HEK293T (cell line): ENCODE results near the gene OCRL.

ENCODE experiments used
- CTCF ChIA-PET: fragments of 350-600 bp; formaldehyde crosslinking; extraction: SDS; loops from one replicate; lab custom pipeline; 2021; ENCODE audit warnings: antibody characterized with exemption, inconsistent platforms; lab: Yijun Ruan, JAX
- POLR2A ChIA-PET: fragments of 350-600 bp; formaldehyde crosslinking; extraction: SDS; loops from one replicate; lab custom pipeline; 2020; ENCODE audit warnings: antibody characterized with exemption, inconsistent platforms; lab: Yijun Ruan, JAX
- DNase-seq: peaks from one replicate; pipeline ENCODE4 v3.0.0; 2012; ENCODE audit warnings: mixed read lengths; ENCODE audit errors: extremely low spot score
- ARNT ChIP-seq: fragments of 450-650 bp; IDR thresholded peaks from 2 replicates; pipeline ENCODE4 v1.6.1; 2017; ENCODE audit warnings: mild to moderate bottlenecking
- BHLHE40 ChIP-seq: fragments of 450-650 bp; IDR thresholded peaks from 2 replicates; pipeline ENCODE4 v1.6.1; 2016; ENCODE audit warnings: mild to moderate bottlenecking, moderate library complexity, borderline replicate concordance
- CTBP1 ChIP-seq: fragments of 450-650 bp; IDR thresholded peaks from 2 replicates; pipeline ENCODE4 v1.6.1; 2016; ENCODE audit warnings: borderline replicate concordance
- ELF4 ChIP-seq: fragments of 450-650 bp; IDR thresholded peaks from 2 replicates; pipeline ENCODE4 v1.6.1; 2017; ENCODE audit warnings: antibody characterized with exemption
- FOXA1 ChIP-seq: fragments of 450-650 bp; IDR thresholded peaks from 2 replicates; pipeline ENCODE4 v1.6.1; 2016; ENCODE audit warnings: mild to moderate bottlenecking
- FOXK2 ChIP-seq: fragments of 450-650 bp; IDR thresholded peaks from 2 replicates; pipeline ENCODE4 v1.6.1; 2016; ENCODE audit warnings: mild to moderate bottlenecking
- FOXM1 ChIP-seq: fragments of 450-650 bp; IDR thresholded peaks from 2 replicates; pipeline ENCODE4 v1.6.1; 2017; ENCODE audit warnings: mild to moderate bottlenecking, borderline replicate concordance
- HDGF ChIP-seq: fragments of 450-650 bp; IDR thresholded peaks from 2 replicates; pipeline ENCODE4 v1.6.1; 2017; ENCODE audit warnings: antibody characterized with exemption, borderline replicate concordance
- L3MBTL2 ChIP-seq: fragments of 450-650 bp; conservative IDR thresholded peaks from 2 replicates; pipeline ENCODE4 v1.6.1; 2016; ENCODE audit warnings: mild to moderate bottlenecking
- LEF1 ChIP-seq: fragments of 450-650 bp; IDR thresholded peaks from 2 replicates; pipeline ENCODE4 v1.6.1; 2017; ENCODE audit warnings: mild to moderate bottlenecking, borderline replicate concordance
- NFRKB ChIP-seq: fragments of 450-650 bp; IDR thresholded peaks from 2 replicates; pipeline ENCODE4 v1.6.1; 2016; ENCODE audit warnings: mild to moderate bottlenecking, moderate library complexity
- PKNOX1 ChIP-seq: fragments of 450-650 bp; IDR thresholded peaks from 2 replicates; pipeline ENCODE4 v1.6.1; 2016
- SP1 ChIP-seq: fragments of 450-650 bp; IDR thresholded peaks from 2 replicates; pipeline ENCODE4 v1.6.1; 2017
- SUZ12 ChIP-seq: fragments of 450-650 bp; IDR thresholded peaks from 2 replicates; pipeline ENCODE4 v1.6.1; 2016; ENCODE audit warnings: mild to moderate bottlenecking
- TARDBP ChIP-seq: fragments of 450-650 bp; IDR thresholded peaks from 2 replicates; pipeline ENCODE4 v1.6.1; 2016
- ZNF384 ChIP-seq: fragments of 450-650 bp; IDR thresholded peaks from 2 replicates; pipeline ENCODE4 v1.6.1; 2016

Gene OCRL

GRCh38 chrX:129577877-129578276, 37.8 kb downstream of the OCRL start:
- no peak for TF ChIP-seq NFRKB
- no peak for DNase-seq
- ChIA-PET POLR2A (no interaction called here), CTCF (no interaction called here)

DNA sequence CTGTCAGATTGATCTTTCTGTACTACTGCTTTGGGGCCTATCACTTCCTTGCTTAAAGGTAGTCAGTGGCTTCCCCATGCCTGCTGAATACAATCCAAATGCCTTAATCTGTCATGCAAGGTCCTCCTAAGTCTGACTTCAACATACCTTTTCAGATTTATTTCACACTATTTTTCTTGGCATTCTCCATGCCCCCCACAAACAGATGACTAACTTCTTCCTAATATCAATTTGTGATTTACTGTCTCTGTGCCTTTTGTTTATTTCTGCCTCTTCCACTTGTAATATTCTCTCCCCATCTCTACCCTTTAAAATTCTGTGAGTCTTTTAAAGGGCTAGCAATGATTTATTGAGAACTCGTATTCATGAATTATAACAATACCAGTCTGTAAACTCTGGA, 41.8 kb downstream of the OCRL start:
- ChIA-PET CTCF (no interaction called here), POLR2A (no interaction called here)
- no peak for DNase-seq
- no peak for TF ChIP-seq FOXK2
- no peak for TF ChIP-seq LEF1
- no peak for TF ChIP-seq ZNF384
- TF ChIP-seq FOXM1: no peak
- no peak for TF ChIP-seq NFRKB
- no peak for TF ChIP-seq PKNOX1

DNA sequence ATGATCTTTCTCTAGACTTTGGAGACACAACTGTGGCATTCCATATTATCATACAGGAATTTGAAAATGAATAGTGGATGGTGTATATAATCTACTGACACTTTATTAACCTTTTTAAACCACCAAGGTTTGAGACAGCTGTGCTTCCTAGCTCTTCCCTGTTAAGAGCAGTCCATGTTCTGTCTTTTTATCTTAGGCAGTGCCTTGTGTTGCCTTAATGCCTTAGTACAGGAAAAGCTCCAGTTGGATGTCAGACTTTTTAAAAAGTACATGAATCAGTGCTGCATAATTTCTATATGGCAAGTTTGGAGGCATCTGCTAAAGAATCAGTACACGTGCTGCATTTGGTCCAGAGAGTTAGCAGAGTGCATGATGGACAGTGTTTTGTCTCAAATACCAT, 45.1 kb downstream of the OCRL start:
- POLR2A ChIA-PET: no interaction called here
- no peak for DNase-seq
- TF ChIP-seq FOXA1 (no peak), TARDBP (no peak), CTBP1 (no peak), ARNT (no peak), PKNOX1 (no peak), ZNF384 (no peak), FOXM1 (no peak), ELF4 (no peak), LEF1 (no peak)

GRCh38 chrX:129585691-129586090, 45.6 kb downstream of the OCRL start:
- TF ChIP-seq FOXM1 (no peak), TARDBP (no peak), HDGF (no peak), PKNOX1 (no peak), FOXA1 (no peak), BHLHE40 (no peak), CTBP1 (no peak), SP1 (no peak), L3MBTL2 (no peak)
- POLR2A ChIA-PET: no interaction called here
- DNase-seq: no peak
- CTCF ChIA-PET: no interaction called here

More for the DNA sequence above, 45.1 kb downstream of the OCRL start:
- CTCF ChIA-PET: no interaction called here

DNA sequence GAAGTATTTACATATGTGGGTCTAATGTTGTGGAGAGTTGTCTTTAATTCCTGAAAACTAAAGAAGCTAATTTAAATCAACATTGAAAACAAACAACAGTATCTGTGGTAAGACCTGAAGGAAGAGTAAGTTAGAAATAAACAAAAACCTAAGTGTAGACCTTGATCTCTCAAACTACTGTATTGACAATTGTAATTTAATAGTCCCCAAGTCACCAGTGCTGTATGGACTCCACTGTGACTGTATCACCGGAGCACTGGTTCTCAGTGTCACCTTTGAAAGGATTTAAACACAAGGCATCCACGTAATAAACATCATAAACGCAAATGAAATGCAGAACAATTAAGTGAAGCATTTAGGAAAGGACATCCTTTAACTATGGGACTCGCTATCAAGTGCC, 46.4 kb downstream of the OCRL start:
- POLR2A ChIA-PET: no interaction called here
- no peak for DNase-seq
- TF ChIP-seq SP1 (no peak), SUZ12 (no peak), HDGF (no peak), LEF1 (no peak), FOXK2 (no peak), CTBP1 (no peak), ZNF384 (no peak), ARNT (no peak), BHLHE40 (no peak), FOXA1 (no peak), PKNOX1 (no peak), NFRKB (no peak), ELF4 (no peak), TARDBP (no peak), L3MBTL2 (no peak), FOXM1 (no peak)
- CTCF ChIA-PET: no interaction called here

DNA sequence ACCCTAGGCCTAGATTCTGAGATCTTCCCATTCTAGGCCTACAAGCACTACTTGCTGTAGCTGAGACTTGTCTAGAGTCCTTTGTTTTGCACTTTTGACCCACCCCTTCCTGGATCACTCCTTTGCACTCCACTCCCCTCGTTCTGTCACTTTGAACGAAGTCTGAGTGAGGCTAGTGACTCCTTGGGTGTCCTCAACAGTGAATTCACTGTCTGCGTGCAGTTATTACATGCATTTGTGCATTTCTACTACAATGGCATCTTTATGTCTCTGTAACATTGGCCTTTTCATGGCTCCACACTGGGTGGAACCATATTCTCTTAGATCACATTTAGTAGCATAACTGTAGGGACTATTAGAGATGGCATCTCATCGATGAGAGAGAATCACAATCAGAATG, 50.5 kb downstream of the OCRL start:
- CTCF ChIA-PET: no interaction called here
- DNase-seq: no peak
- POLR2A ChIA-PET: no interaction called here
- TF ChIP-seq ARNT (no peak), ZNF384 (no peak), TARDBP (no peak), BHLHE40 (no peak), PKNOX1 (no peak), FOXM1 (no peak), SP1 (no peak), LEF1 (no peak), L3MBTL2 (no peak), NFRKB (no peak)
